Activated gamma-delta T cell treated with anti-CD3 and anti-CD28 coated beads, Interleukin-2, amount 50 U/mL, for 16 hours (primary cell): ENCODE results near the gene DIS3L.
"Not testable (repeated sequence)": the region's sequence is repeated elsewhere in the genome, so short reads cannot be mapped to it uniquely, and the experiment has no call there.

Source experiments
- DNase-seq: peaks from one replicate; pipeline ENCODE4 v3.0.0-alpha.2; 2020; ENCODE audit warnings: low read depth

The DIS3L gene

DNA sequence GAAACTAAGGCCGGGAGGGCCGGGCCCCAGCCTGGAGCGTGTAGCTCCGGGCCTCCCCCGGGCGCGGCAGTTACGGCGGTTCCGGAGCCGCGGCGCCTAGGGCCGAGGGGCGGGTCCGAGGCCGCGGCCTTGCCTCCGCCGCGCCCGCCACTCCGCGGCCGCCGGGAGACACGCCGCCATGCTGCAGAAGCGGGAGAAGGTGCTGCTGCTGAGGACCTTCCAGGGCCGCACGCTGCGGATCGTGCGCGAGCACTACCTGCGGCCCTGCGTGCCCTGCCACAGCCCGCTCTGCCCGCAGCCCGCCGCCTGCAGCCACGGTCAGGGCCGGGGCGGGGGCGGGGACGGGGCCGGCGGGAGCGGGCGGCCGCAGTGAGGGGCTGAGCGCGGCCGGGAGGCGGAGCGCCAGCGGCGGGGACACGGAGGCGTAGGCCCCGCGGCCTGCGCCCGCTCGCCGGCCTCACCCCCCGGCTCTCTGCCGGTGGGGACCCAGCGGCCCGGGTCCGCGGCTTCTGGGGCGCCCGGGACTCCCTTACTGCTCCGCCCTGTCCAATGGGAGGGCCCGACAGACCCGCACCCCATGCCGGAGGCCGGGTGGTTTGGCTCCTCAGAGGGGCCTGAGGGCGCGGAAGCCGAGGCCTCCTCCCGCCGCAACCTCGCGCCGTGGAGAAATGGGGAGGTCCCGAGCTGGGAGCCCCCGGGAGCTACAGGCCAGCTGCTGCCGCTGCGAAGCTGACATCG, at the start of gene DIS3L:
TSS of gene DIS3L (plus strand) at position 150 of the 738 bp plus-strand sequence. CDS start at position 179, 29 bp downstream.
- peak; percentile 40 for DNase-seq

DNA sequence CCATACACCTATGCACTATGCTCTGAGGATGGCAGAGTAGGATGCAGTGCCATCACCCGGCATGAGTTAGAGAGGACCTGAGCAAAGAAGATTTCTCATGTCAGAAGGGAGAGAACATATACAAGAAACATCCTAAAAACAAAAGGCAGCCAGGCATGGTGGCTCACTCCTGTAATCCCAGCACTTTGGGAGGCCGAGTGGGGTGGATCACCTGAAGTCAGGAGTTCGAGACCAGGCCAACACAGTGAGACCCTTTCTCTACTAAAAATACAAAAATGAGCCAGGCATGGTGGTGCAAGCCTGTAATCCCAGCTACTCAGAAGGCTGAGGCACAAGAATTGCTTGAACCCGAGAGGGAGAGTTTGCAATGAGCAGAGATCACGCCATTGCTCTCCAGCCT, 47.5 kb upstream of the DIS3L start:
- not testable (repeated sequence) for DNase-seq

DNA sequence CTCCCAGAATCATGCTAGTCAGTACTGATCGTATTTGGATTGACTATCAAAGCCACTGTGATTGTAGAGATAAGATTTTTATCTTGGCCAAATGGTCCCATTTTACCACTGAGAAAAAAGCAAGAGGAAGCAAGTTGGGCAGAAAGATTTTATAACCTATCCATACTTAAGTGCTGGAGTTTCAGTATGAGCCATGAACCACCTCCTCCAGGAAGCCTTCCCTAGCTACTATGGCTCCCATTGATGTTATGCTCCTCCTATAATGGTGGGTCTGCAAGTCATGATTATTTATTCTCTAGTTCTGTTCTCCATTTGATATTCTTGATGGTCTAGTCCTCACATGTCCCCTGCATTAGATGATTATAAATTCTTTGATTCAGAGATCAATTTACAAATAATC, 46.4 kb upstream of the DIS3L start:
- DNase-seq: no peak

GRCh38 chr15:66249605-66250174, 43.7 kb upstream of the DIS3L start:
- no peak for DNase-seq

- DNase-seq: no peak
Measured at GRCh38 chr15:66251065-66251789, 42.1 kb upstream of the DIS3L start.

GRCh38 chr15:66251790-66252684, 41.3 kb upstream of the DIS3L start:
- no peak for DNase-seq

DNA sequence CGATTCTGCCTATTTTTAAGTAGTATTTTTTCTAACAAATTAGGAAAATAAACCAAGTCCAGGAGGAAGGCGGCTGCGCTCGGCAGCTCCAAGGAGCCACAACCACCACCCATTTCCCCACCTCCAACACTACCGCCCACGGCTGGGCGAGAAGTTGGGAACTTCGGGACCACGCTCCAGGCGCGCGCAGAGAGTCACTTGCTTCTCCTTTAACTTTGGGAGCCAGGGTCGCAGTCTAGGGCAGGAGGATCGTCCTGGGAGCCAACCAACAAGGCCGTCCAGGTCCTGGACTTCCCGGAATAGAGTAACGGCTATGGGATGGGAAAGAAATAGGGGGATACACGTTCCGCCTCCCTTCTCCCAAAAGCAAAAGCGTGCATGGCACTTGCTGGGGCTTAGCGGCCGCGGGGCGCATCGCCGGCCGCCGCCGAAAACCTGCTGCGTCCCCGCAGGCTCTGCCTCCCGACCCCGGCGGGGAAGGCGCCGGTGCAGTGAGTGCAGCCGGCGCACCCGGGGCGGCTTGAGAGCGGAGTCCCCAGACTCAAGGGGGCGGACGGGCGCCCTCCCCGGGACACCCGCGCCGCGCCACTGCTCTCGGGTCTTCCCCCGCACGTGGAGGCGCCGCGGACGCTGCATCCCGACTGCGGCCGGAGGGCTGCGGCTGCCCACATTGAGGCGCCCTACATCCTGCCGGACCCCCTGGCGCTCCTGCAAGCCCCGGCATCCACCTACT, 40.5 kb upstream of the DIS3L start:
- no peak for DNase-seq

DNA sequence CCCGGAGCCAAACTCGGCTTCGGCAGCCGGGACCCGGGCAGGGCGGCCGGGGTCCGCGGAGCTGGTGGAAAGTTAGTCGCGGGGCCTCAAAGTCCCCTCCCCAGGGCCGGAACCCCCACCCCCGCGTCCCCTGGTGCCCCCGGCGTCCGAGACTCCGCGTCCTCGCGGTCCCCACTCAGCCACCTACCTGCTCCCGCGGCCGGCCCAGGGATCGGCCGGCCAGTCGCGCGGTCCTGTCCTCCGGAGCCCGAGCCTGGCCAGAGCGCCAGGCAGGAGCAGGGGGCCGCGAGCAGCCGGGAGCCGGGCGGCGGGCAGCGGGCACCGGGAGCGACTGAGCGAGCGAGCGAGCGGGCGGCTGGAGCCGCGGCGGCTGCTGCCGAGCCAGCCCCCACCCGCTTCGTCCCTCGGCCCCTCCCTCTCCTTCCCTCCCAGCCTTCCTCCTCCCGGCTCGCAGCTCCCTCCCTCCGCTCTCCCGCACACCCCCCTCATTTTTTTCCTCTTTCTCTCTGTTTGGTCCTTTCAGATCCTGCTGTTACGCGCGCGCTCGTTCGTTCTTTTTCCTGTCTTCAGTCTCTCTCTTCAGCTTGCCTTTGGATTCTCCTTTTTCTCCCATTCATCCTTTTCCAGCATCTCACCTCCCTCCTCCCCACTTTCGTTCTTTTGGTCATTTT, 39.8 kb upstream of the DIS3L start, which contains the start of gene MEGF11:
TSS of gene MEGF11 (minus strand) at position 333 of the 671 bp plus-strand sequence. CDS start 125,347 bp downstream, outside the sequence.
- no peak for DNase-seq

GRCh38 chr15:66254089-66254950, 39.0 kb upstream of the DIS3L start:
- DNase-seq: no peak

- no peak for DNase-seq
Measured at GRCh38 chr15:66254951-66255676, 38.3 kb upstream of the DIS3L start.

- no peak for DNase-seq
Measured at GRCh38 chr15:66256692-66257091, 36.7 kb upstream of the DIS3L start.

GRCh38 chr15:66261056-66261455, 32.3 kb upstream of the DIS3L start:
- DNase-seq: no peak

DNA sequence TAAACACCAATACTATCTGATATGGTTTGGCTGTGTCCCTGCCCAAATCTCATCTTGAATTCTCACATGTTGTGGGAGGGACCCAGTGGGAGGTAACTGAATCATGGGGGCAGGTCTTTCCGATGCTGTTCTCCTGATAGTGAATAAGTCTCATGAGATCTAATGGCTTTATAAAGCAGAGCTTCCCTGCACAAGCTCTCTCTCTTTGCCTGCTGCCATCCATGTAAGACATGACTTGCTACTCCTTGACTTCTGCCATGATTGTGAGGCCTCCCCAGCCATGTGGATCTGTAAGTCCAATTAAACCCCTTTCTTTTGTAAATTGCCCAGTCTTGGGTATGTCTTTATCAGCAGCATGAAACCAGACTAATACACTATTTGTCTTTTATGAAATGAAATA, 30.5 kb upstream of the DIS3L start:
- DNase-seq: not testable (repeated sequence)

DNA sequence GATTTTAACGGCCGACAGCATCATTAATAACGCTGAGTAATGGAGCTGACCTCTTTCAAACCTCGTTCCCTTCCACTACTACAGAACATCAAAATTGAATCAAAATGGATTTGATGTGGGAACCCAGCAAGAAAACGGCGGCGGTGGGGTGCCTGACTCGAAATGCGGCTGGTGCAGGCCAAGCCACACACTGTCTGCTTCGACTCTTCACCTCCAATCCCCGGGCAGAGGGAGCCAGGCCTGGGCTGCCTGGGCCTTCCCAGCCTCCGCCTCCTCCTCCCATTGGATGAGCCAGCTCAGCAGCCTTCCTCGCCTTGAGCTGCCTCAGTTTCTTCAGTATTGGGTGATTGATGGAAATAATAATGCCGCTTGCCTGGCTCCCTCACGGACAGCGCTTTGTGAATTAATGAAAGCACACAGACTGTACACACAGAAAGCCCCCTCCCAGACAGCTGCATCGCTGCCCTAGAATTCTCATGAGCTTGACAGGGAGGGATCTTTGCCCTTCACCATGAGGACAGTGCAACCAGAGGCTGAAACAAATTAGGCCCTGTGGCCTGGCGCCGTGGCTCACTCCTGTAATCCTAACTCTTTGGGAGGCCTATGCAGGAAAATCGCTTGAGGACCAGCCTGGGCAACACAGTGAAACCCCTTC, 28.4 kb upstream of the DIS3L start:
- no peak for DNase-seq

DNA sequence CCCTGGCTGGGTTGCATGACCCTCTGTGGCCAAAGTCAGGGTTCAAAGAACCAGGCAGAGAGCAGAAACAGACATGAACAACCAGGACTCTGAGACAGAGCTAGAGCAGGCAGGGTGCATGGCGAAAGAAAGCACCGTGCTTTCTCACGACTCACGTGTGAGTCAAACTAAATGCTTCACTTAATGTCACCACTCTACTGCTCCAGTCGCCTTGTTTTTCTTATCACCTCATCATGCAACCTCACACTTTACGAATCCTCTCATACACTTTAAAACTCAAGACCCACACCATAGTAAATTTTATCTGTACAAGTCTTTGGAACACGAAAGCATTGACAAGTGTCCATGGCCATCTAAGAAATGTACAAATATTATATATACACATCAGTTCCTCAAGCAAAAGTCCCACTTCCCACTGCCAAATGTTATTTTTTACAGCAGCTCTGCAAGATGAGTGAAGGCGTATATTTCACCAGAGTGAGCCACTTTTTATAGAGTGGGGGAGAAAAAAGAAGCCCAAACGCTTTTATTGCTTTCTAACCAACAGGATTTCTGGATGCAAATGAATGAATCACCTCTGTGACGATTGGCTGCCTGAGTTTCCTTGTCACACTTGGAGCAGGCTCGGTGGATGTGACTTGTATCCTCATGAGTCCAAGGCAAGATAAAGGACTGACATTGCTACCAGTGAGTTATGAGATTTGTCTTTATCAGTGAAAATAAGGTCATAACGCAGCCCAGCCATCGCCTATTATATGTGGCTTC, 23.9 kb upstream of the DIS3L start:
- DNase-seq: no peak

DNA sequence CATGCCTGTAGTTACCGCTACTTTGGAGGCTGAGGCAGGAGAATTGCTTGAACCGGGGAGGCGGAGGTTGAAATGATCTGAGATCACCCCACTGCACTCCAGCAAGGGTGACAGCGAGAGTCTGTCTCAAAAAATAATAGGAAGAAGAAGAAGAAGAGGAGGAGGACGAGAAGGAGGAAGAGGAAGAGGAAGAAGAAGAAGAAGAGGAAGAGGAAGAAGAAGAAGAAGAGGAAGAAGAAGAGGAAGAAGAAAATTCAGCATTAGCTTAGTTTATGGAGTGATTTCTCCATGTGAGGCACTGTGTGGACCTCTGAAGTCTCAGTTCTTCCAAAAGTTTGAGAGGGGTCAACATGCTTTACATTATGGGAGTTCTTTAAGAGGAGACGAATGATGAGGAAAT, 22.4 kb upstream of the DIS3L start:
- DNase-seq: no peak

- no peak for DNase-seq
Measured at GRCh38 chr15:66275352-66275751, 18.0 kb upstream of the DIS3L start.

DNA sequence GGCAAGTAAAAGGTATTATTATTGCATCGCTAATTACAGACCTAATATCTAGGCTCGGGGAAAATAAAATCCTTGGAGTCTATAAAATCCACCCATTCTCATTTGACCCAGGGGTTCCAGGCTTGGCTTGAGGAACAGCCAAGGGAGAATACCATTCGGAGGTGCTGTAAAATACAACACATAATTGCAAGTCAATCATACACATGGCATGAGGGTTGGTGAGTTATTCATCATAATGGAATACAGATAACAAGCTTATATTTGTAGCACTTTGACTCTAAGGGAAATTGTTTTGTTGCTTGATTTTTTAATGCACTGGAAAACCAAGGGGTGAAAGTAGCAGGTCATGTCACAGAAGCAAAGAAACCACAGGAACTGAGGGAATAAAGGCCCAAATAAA, 16.8 kb upstream of the DIS3L start:
- no peak for DNase-seq
